ENCODE results near the gene VCAN. TPM values are rescaled to one million over a fixed set of nuclear protein-coding genes. Genes with fewer than 3 reads are reported as not detected.

Gene VCAN
- total RNA-seq, 4 donors from 2014 or later, result 26.8 to 148 (median 65.8) TPM

DNA sequence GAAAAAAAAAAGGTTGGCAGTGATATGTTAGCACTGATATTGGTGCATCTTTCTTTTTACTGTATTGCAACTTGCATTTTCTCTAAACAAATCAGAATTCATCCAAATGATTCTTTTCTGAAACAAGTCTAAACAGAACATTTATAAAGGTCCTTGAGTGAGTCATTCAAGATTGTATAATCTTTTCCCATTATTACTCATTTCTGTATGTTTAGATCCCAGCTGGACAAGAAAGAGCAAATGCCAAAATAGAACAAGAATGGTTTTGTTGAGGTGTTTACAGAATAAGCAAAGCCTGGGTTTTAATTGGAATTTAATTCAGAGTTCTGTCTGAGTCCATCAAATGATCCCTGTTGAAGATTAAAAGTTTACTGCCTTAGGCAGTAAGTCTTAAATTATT, 112.3 kb downstream of the VCAN start:
- no peak overlapping the region for H3K27ac ChIP-seq
- TF ChIP-seq POLR2A (IDR thresholded peaks at IDR 0.05), result no peak
- TF ChIP-seq EP300 (IDR thresholded peaks at IDR 0.05), result no peak
- TF ChIP-seq POLR2AphosphoS5 (IDR thresholded peaks at IDR 0.05), result no peak
- TF ChIP-seq, protein P1, sequence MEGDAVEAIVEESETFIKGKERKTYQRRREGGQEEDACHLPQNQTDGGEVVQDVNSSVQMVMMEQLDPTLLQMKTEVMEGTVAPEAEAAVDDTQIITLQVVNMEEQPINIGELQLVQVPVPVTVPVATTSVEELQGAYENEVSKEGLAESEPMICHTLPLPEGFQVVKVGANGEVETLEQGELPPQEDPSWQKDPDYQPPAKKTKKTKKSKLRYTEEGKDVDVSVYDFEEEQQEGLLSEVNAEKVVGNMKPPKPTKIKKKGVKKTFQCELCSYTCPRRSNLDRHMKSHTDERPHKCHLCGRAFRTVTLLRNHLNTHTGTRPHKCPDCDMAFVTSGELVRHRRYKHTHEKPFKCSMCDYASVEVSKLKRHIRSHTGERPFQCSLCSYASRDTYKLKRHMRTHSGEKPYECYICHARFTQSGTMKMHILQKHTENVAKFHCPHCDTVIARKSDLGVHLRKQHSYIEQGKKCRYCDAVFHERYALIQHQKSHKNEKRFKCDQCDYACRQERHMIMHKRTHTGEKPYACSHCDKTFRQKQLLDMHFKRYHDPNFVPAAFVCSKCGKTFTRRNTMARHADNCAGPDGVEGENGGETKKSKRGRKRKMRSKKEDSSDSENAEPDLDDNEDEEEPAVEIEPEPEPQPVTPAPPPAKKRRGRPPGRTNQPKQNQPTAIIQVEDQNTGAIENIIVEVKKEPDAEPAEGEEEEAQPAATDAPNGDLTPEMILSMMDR (IDR thresholded peaks at IDR 0.05), result no peak
- H3K9me3 ChIP-seq, result no peaks in the 10 kb centered on the region
- ATAC-seq, result no peak
- H3K27me3 ChIP-seq, result no peaks in the 10 kb centered on the region
- H3K36me3 ChIP-seq, result peaks cover 0 to 4% of the 10 kb centered on the region in 2 donors
- no peaks in the 10 kb centered on the region for H3K4me1 ChIP-seq
- no peak overlapping the region for H3K4me3 ChIP-seq

DNA sequence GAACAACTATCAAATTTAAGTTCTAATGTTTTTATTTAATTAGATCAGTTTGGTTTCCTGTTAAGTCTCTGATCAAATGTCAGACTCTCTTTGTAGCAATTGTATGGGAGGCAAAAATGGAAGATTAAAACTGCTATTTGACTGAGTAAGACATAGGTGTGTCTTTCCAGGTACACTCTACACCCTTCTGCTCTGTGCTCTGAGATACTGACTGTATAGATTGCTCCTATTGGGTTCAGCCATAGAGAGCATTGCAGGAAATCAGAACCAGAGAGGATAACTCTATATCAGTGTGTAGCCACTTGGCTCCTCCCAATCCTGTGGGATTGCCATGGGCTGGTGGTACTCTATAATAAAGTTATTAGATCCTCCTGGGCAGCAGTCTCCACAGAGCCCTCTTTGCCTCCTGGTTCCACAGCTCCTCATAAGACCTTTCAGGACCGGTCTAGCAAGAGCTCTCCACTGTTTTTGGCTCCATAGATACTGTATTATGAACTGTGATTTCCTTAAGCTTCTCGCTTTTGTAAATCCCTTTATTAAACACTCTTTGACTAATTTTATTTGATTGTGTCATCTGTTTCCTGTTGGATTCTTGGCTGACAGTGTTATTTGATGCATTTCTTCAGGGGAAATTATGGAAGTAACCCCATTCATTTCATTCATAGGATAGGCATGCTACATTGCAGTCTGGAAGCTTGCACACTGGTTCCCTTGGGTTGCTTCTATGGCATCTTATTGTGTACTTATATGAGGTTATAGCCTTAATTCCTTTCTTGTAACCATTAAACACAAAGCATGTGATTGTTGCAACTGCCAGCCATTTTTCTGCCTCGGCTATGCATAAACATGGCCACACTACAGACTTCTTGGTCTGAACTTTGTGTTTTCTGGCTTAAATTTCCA, 115.6 kb downstream of the VCAN start:
- TF ChIP-seq POLR2A (IDR thresholded peaks at IDR 0.05), result no peak
- TF ChIP-seq, protein P1 (IDR thresholded peaks at IDR 0.05), result no peak
- no peak for TF ChIP-seq EP300 (IDR thresholded peaks at IDR 0.05)
- TF ChIP-seq POLR2AphosphoS5 (IDR thresholded peaks at IDR 0.05), result no peak
- 32 to 61% methylated on average over 3 of the region's 3 CpGs for WGBS, 2 donors (ENCODE audit: low coverage in 1 of 2)
- H3K36me3 ChIP-seq, result no peaks in the 10 kb centered on the region
- ATAC-seq, result no peak
- no peaks in the 10 kb centered on the region for H3K9me3 ChIP-seq
- no peaks in the 10 kb centered on the region for H3K27me3 ChIP-seq
- no peaks in the 10 kb centered on the region for H3K4me1 ChIP-seq
- no peak overlapping the region for H3K4me3 ChIP-seq
- H3K27ac ChIP-seq, result no peak overlapping the region

DNA sequence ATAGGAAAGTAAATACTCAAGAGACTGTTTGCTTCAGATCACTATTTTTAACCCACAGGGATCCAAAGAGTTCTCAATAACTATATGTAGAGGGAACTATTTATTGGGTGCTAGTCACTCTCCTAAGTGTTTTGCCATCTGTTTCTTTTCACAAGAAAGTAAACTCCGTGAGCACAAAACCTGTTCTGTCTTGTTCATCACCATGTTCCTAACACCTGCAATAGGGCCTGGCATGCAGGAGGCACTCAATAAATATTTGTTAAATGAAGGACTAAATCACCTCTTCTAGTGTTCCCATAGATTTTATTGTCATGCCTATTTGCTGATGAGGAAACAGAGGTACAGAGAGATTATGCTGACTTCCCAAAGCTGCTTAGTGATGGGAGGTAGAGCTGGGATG, 118.2 kb downstream of the VCAN start:
- WGBS, 2 donors (ENCODE audit: low coverage in 1 of 2), result 29 to 59% methylated on average over 1 of the region's 1 CpG
- Histone ChIP-seq H3K27me3 (no peaks in the 10 kb centered on the region), H3K4me1 (no peaks in the 10 kb centered on the region), H3K36me3 (no peaks in the 10 kb centered on the region), H3K4me3 (no peak overlapping the region), H3K9me3 (no peaks in the 10 kb centered on the region), H3K27ac (no peak overlapping the region)
- ATAC-seq, result no peak
- no peak for TF ChIP-seq POLR2AphosphoS5 (IDR thresholded peaks at IDR 0.05)
- TF ChIP-seq POLR2A (IDR thresholded peaks at IDR 0.05), result no peak
- TF ChIP-seq EP300 (IDR thresholded peaks at IDR 0.05), result no peak
- TF ChIP-seq, protein P1 (IDR thresholded peaks at IDR 0.05), result no peak

DNA sequence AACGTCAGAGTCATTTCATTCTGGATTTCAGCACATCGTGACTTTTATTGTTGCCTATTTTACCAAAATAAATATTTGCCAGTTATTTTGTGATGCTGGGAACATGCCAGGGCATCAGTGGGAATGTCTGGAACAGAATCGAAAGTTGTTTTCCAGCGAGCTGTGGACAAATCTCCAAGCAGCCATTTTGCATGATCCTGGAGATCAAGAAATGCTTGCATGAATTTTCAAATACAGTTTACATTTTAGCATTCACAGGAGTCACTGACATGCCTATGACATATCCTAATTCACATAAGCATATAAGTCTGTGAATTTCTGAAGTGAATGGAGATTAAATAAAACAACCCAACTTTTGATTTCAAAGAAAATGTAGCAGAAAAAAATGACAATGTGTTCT, 119.4 kb downstream of the VCAN start:
- 72 to 92% methylated on average over 4 of the region's 4 CpGs for WGBS, 2 donors (ENCODE audit: low coverage in 1 of 2)
- Histone ChIP-seq H3K4me3 (no peak overlapping the region), H3K9me3 (no peaks in the 10 kb centered on the region), H3K27me3 (no peaks in the 10 kb centered on the region), H3K36me3 (no peaks in the 10 kb centered on the region), H3K27ac (no peak overlapping the region), H3K4me1 (no peaks in the 10 kb centered on the region)
- TF ChIP-seq EP300 (IDR thresholded peaks at IDR 0.05) (no peak), POLR2A (IDR thresholded peaks at IDR 0.05) (no peak)
- TF ChIP-seq, protein P1 (IDR thresholded peaks at IDR 0.05), result no peak
- no peak for ATAC-seq

DNA sequence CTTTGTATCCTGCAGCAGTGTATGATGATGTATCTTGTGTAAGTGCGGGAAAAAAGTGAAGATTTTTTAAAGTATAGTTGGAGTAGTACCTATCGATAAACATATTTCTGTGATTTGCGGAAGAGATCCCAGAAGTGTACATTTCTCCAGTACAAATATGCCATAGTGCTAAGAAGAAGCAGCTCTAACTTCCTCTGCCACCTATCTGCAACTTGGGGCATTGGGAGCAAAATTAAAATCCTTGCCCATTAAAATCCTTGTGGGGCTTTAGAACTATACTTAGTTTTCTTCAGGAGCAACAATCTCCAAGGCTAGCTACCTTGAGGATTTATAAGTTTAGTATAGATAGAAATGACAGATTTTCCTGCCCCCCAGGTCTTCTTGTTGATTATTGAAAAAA, 123.7 kb downstream of the VCAN start:
- 85 to 89% methylated on average over 3 of the region's 3 CpGs for WGBS, 2 donors (ENCODE audit: low coverage in 1 of 2)
- TF ChIP-seq, protein P1 (IDR thresholded peaks at IDR 0.05), result no peak
- TF ChIP-seq EP300 (IDR thresholded peaks at IDR 0.05) (no peak), POLR2A (IDR thresholded peaks at IDR 0.05) (no peak), POLR2AphosphoS5 (IDR thresholded peaks at IDR 0.05) (no peak)
- no peaks in the 10 kb centered on the region for H3K27me3 ChIP-seq
- no peaks in the 10 kb centered on the region for H3K4me1 ChIP-seq
- H3K9me3 ChIP-seq, result no peaks in the 10 kb centered on the region
- ATAC-seq, result no peak
- no peak overlapping the region for H3K4me3 ChIP-seq
- H3K27ac ChIP-seq, result no peak overlapping the region
- H3K36me3 ChIP-seq, result no peaks in the 10 kb centered on the region
